ENCODE data around the gene JOSD2. TPM values are rescaled to one million over a fixed set of nuclear protein-coding genes. Genes with fewer than 3 reads are reported as not detected.

The JOSD2 gene, protein sequence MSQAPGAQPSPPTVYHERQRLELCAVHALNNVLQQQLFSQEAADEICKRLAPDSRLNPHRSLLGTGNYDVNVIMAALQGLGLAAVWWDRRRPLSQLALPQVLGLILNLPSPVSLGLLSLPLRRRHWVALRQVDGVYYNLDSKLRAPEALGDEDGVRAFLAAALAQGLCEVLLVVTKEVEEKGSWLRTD
- 77.1 TPM for polyA plus RNA-seq (2012; ENCODE audit: insufficient read length, low read depth)

DNA sequence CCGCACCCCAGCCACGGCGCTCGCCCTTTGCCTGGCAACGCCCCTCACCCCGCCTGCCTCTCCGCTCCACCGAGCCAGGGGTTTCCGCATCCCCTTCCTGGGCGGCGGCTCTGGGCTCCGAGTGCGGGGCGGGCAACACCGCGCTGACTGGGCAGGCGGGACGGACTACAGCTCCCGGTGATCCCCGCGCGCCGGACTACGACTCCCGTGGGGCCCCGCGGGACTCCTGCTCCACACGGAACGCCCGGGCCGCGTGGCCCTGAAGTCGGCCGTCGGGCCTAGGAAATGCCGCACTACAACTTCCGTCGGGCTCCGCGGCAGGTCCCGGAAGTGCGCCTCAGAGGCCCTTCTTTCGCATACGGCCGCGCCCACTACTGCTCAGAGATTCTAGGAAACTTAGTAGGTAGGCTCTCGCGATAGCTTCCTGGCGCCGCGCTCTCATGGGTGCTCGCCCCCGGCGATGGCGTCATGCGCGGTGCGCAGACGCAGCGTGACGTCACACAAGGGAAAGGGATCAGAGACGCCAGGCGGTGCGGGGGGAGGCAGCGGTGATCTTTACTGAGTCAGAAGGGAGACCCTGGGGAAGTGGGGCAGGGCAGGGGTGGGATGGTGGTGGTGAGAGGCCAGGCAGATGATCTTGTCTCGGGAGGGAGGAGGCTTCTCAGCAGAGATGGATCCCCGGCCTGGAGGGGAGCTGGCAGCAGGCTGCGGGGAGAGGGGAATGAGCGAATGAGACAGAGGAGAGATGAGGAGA, at the start of gene JOSD2:
Gene JOSD2, minus strand, starts transcription at position 123 of the 754 bp plus-strand sequence. CDS start 760 bp downstream, outside the sequence.
- TF ChIP-seq POLR2AphosphoS5 (IDR thresholded peaks at IDR 0.05; ENCODE audit: low read depth, low read length) (peak; percentile 57), SIN3A (IDR thresholded peaks at IDR 0.05; ENCODE audit: borderline replicate concordance, insufficient read depth, low read length) (peak; percentile 53; the same call in 1 of the 2 replicates), FOXP2 (optimal IDR thresholded peaks at IDR 0.05; ENCODE audit: borderline replicate concordance, extremely low read depth, extremely low read length, insufficient read depth) (peak; percentile 91), TAF1 (IDR thresholded peaks at IDR 0.05; ENCODE audit: borderline replicate concordance, insufficient read depth, low read length) (peak; percentile 31; the same call in 1 of the 2 replicates)
- TF ChIP-seq, protein P1, sequence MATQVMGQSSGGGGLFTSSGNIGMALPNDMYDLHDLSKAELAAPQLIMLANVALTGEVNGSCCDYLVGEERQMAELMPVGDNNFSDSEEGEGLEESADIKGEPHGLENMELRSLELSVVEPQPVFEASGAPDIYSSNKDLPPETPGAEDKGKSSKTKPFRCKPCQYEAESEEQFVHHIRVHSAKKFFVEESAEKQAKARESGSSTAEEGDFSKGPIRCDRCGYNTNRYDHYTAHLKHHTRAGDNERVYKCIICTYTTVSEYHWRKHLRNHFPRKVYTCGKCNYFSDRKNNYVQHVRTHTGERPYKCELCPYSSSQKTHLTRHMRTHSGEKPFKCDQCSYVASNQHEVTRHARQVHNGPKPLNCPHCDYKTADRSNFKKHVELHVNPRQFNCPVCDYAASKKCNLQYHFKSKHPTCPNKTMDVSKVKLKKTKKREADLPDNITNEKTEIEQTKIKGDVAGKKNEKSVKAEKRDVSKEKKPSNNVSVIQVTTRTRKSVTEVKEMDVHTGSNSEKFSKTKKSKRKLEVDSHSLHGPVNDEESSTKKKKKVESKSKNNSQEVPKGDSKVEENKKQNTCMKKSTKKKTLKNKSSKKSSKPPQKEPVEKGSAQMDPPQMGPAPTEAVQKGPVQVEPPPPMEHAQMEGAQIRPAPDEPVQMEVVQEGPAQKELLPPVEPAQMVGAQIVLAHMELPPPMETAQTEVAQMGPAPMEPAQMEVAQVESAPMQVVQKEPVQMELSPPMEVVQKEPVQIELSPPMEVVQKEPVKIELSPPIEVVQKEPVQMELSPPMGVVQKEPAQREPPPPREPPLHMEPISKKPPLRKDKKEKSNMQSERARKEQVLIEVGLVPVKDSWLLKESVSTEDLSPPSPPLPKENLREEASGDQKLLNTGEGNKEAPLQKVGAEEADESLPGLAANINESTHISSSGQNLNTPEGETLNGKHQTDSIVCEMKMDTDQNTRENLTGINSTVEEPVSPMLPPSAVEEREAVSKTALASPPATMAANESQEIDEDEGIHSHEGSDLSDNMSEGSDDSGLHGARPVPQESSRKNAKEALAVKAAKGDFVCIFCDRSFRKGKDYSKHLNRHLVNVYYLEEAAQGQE (IDR thresholded peaks at IDR 0.05; ENCODE audit: insufficient read depth in 1 of 2, low read depth in 2 of 2, low read length in 2 of 2) = no peak

DNA sequence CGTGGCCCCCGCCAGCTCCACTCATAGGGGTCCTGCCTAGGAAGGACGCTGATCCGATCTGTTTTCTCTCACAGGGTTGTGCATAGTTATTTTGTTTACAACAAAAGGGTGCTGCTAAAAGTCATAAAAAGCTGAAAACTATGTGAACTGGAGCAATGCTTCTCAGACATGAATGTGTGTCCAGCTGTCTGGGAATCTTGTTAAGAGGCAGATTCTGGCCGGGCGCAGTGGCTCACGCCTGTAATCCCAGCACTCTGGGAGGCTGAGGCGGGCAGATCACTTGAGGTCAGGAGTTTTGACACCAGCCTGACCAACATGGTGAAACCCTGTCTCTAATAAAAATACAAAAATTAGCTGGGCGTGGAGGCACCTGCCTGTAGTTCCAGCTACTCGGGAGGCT, 48.6 kb upstream of the JOSD2 start:
- no peak for TF ChIP-seq TAF1 (IDR thresholded peaks at IDR 0.05; ENCODE audit: borderline replicate concordance, insufficient read depth, low read length)
- TF ChIP-seq POLR2AphosphoS5 (IDR thresholded peaks at IDR 0.05; ENCODE audit: low read depth, low read length) = no peak
- TF ChIP-seq, protein P1 (IDR thresholded peaks at IDR 0.05; ENCODE audit: insufficient read depth in 1 of 2, low read depth in 2 of 2, low read length in 2 of 2) = no peak
- TF ChIP-seq SIN3A (IDR thresholded peaks at IDR 0.05; ENCODE audit: borderline replicate concordance, insufficient read depth, low read length) = no peak
- TF ChIP-seq FOXP2 (optimal IDR thresholded peaks at IDR 0.05; ENCODE audit: borderline replicate concordance, extremely low read depth, extremely low read length, insufficient read depth) = no peak

DNA sequence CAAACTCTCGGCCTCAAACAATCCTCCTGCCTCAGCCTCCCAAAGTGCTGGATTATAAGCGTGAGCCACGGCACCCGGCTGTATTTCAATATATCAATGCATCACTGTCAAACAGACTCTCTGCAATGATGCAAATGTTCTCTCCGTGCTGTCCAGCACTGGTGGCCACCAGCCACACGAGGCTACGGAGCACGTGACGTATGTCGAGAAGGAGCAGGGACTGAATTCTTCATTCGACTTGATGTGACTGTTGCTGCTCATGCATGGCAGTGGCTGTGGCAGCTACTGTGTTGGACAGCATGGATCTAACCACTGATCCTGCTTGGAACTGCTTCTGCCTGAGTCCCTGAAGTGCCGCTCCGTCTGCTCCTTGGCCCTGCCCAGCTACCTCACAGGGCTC, 47.5 kb upstream of the JOSD2 start:
- TF ChIP-seq FOXP2 (optimal IDR thresholded peaks at IDR 0.05; ENCODE audit: borderline replicate concordance, extremely low read depth, extremely low read length, insufficient read depth) (no peak), POLR2AphosphoS5 (IDR thresholded peaks at IDR 0.05; ENCODE audit: low read depth, low read length) (no peak), SIN3A (IDR thresholded peaks at IDR 0.05; ENCODE audit: borderline replicate concordance, insufficient read depth, low read length) (no peak), TAF1 (IDR thresholded peaks at IDR 0.05; ENCODE audit: borderline replicate concordance, insufficient read depth, low read length) (no peak)
- TF ChIP-seq, protein P1 (IDR thresholded peaks at IDR 0.05; ENCODE audit: insufficient read depth in 1 of 2, low read depth in 2 of 2, low read length in 2 of 2) = no peak

DNA sequence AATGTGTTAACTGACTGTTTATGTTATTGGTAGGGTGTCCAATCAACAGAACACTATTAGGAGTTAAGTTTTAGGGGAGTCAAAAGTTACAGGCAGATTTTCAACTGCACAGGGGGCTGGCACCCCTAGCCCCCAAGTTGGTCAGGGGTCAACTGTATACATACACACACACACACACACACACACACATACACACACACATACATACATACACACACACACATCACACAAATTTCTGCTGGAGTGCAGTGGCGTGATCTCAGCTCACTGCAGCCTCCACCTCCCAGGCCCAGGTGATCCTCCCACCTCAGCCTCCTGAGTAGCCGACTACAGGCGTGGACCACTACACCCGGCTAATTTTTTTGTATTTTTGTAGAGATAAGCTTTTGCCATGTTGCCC, 47.0 kb upstream of the JOSD2 start:
- no peak for TF ChIP-seq TAF1 (IDR thresholded peaks at IDR 0.05; ENCODE audit: borderline replicate concordance, insufficient read depth, low read length)
- TF ChIP-seq FOXP2 (optimal IDR thresholded peaks at IDR 0.05; ENCODE audit: borderline replicate concordance, extremely low read depth, extremely low read length, insufficient read depth) = no peak
- TF ChIP-seq SIN3A (IDR thresholded peaks at IDR 0.05; ENCODE audit: borderline replicate concordance, insufficient read depth, low read length) = no peak
- TF ChIP-seq, protein P1 (IDR thresholded peaks at IDR 0.05; ENCODE audit: insufficient read depth in 1 of 2, low read depth in 2 of 2, low read length in 2 of 2) = no peak
- no peak for TF ChIP-seq POLR2AphosphoS5 (IDR thresholded peaks at IDR 0.05; ENCODE audit: low read depth, low read length)
